Cerebellar nuclear complex (tissue), 1 donor: Measurements from ENCODE around the gene ATPAF1.

Source experiments
- DNase-seq, 2 experiments: peaks; one replicate each; lab custom pipeline; 2025; lab: John Stamatoyannopoulos, UW

The ATPAF1 gene

GRCh38 chr1:46615735-46616134 lies 52.4 kb downstream of the ATPAF1 start:
- no peak for DNase-seq

- DNase-seq = no peak
Measured at GRCh38 chr1:46615088-46615487, 53.1 kb downstream of the ATPAF1 start.

- no peak for DNase-seq
Measured at GRCh38 chr1:46614604-46614984, 53.6 kb downstream of the ATPAF1 start.

- no peak for DNase-seq
Measured at GRCh38 chr1:46613661-46614603, 54.2 kb downstream of the ATPAF1 start.

GRCh38 chr1:46612937-46613660 lies 55.1 kb downstream of the ATPAF1 start:
- no peak for DNase-seq

GRCh38 chr1:46611691-46612221 lies 56.4 kb downstream of the ATPAF1 start:
- DNase-seq = no peak

- DNase-seq = peak; percentile 38 to 67
Measured at GRCh38 chr1:46607345-46608130, 60.6 kb downstream of the ATPAF1 start.

- no peak for DNase-seq
Measured at GRCh38 chr1:46606255-46606965, 61.8 kb downstream of the ATPAF1 start.

- no peak for DNase-seq
Measured at GRCh38 chr1:46605232-46605631, 62.9 kb downstream of the ATPAF1 start.

GRCh38 chr1:46603858-46604549 lies 64.2 kb downstream of the ATPAF1 start, which contains the start of gene MKNK1:
Gene MKNK1 (minus strand): TSS chr1:46604268. CDS start chr1:46583327, 20,941 bp downstream.
- peak; percentile 84 to 92 for DNase-seq

GRCh38 chr1:46603481-46603857 lies 64.7 kb downstream of the ATPAF1 start:
- no peak for DNase-seq

GRCh38 chr1:46601257-46602007 lies 66.7 kb downstream of the ATPAF1 start:
- DNase-seq = no peak

GRCh38 chr1:46599059-46599970 lies 68.8 kb downstream of the ATPAF1 start:
- DNase-seq = no peak

- no peak for DNase-seq
Measured at GRCh38 chr1:46596846-46597245, 71.3 kb downstream of the ATPAF1 start.

GRCh38 chr1:46596036-46596435 lies 72.1 kb downstream of the ATPAF1 start:
- no peak for DNase-seq

GRCh38 chr1:46595127-46595526 lies 73.0 kb downstream of the ATPAF1 start:
- DNase-seq = no peak

GRCh38 chr1:46594063-46594462 lies 74.1 kb downstream of the ATPAF1 start:
- DNase-seq = no peak

GRCh38 chr1:46592823-46593222 lies 75.3 kb downstream of the ATPAF1 start:
- no peak for DNase-seq

GRCh38 chr1:46589529-46589928 lies 78.6 kb downstream of the ATPAF1 start:
- no peak for DNase-seq
